Hepatocyte (in vitro differentiated cells): ENCODE data around the gene IL16.

ENCODE experiments used
- EZH2 ChIP-seq: fragments of 200-600 bp; sonication (generic); IDR thresholded peaks from 2 replicates; pipeline ENCODE4 v1.6.1; 2016; ENCODE audit warnings: antibody characterized with exemption, mild to moderate bottlenecking, borderline replicate concordance
- TF ChIP-seq, protein P1 (sequence below): fragments of 200-600 bp; sonication (generic); IDR thresholded peaks from 2 replicates; pipeline ENCODE4 v1.5.1; 2016; ENCODE audit warnings: antibody characterized with exemption, mild to moderate bottlenecking; ENCODE audit not compliant: poor library complexity

DNA sequence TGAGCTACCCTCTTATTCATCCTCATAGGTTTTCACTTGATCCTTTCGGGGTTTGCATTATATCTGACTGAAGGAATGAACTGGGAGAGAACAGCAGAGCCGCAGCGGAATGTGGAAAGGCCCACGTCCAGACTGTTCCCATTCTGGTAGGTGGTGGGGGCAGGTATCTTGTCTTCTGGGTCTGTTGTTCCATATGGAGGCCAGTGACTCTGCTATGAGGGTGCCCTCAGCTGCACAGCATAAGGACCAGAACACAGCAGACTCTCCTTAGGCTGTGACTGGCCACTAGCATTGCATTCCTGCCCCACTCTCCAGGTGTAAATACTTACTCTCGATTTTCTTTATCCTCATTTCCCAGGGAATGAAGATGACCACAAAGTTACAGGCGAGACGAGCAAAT lies 165.2 kb downstream of the IL16 start:
- TF ChIP-seq, protein P1, sequence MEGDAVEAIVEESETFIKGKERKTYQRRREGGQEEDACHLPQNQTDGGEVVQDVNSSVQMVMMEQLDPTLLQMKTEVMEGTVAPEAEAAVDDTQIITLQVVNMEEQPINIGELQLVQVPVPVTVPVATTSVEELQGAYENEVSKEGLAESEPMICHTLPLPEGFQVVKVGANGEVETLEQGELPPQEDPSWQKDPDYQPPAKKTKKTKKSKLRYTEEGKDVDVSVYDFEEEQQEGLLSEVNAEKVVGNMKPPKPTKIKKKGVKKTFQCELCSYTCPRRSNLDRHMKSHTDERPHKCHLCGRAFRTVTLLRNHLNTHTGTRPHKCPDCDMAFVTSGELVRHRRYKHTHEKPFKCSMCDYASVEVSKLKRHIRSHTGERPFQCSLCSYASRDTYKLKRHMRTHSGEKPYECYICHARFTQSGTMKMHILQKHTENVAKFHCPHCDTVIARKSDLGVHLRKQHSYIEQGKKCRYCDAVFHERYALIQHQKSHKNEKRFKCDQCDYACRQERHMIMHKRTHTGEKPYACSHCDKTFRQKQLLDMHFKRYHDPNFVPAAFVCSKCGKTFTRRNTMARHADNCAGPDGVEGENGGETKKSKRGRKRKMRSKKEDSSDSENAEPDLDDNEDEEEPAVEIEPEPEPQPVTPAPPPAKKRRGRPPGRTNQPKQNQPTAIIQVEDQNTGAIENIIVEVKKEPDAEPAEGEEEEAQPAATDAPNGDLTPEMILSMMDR: no peak
- no peak for TF ChIP-seq EZH2
